Ovary (tissue), 9 donors: ENCODE measurements around the gene ANP32B. TPM values are rescaled to one million over a fixed set of nuclear protein-coding genes. Genes with fewer than 3 reads are reported as not detected.
"Not testable (repeated sequence)": the region's sequence is repeated elsewhere in the genome, so short reads cannot be mapped to it uniquely, and the experiment has no call there.

Experiments used
- DNase-seq, 5 donors: peaks; one replicate each; pipeline ENCODE4 v3.0.0-alpha.2; 2019 to 2020
- H3K27ac ChIP-seq, 2 donors: fragments of 200-600 bp; one replicate each; pipeline versions ENCODE4 v1.5.1 to v1.8.0; 2019 to 2022
- H3K27me3 ChIP-seq: fragments of 200-600 bp; one replicate; pipeline ENCODE4 v1.8.0; 2022
- H3K36me3 ChIP-seq: fragments of 200-600 bp; sonication (generic); one replicate; pipeline ENCODE4 v1.5.1; 2019
- H3K4me1 ChIP-seq: one replicate; pipeline ENCODE4 v1.8.1; 2013; ENCODE audit warnings: mild to moderate bottlenecking, moderate library complexity; ENCODE audit not compliant: insufficient read depth
- H3K4me3 ChIP-seq: fragments of 200-600 bp; sonication (generic); one replicate; pipeline ENCODE4 v1.5.1; 2017
- H3K9me3 ChIP-seq, 2 donors: fragments of 200-600 bp in 1 of 2; sonication (generic) in 1 of 2; one replicate each; pipeline versions ENCODE4 v1.5.1 to v1.8.1; 2013 to 2019; ENCODE audit warnings: mild to moderate bottlenecking in 1 of 2, moderate library complexity in 1 of 2
- EP300 ChIP-seq: sonication (generic); formaldehyde crosslinking; IDR thresholded peaks from one replicate; pipeline ENCODE4 v1.6.1; 2017; ENCODE audit warnings: antibody characterized with exemption
- POLR2A ChIP-seq: fragments of 450-650 bp; IDR thresholded peaks from one replicate; pipeline ENCODE4 v1.6.1; 2017; ENCODE audit warnings: antibody characterized with exemption, mild to moderate bottlenecking, moderate library complexity
- WGBS, 3 donors: extraction: QIAGEN DNeasy Blood & Tissue Kit in 1 of 3; methylation state at CpG; one replicate each; pipeline versions ENCODE4 v1.1.5 to v1.1.7; 2013 to 2017; 5-methylcytosine and 5-hydroxymethylcytosine counted together
- intact Hi-C, 4 donors: fragments of 100-400 bp; cut with DNase I; formaldehyde crosslinking; loops; one replicate each; pipeline versions ENCODE4 v1.11.0 to v1.15.1; 2022 to 2023
- polyA plus RNA-seq, 2 donors: library from polyadenylated mRNA; stranded (reverse); fragments of 200-250 nt in 1 of 2; fragments of 350-450 nt in 1 of 2; fragmentation: Illumina TruSeq in 1 of 2; extraction: RNeasy Lipid Tissue Mini Kit (QIAGEN cat#74804) in 1 of 2; gene quantifications; one replicate each; pipeline ENCODE4 v1.2.3, GENCODE V29; 2013 to 2014
- total RNA-seq, 7 donors: library from RNA; depleted of rRNA in 2 of 7; stranded (reverse); fragments of >200 nt in 2 of 7; fragmentation: NEBNext Ultra II Directional in 3 of 7; extraction: Animal tissue kit (Norgen Biotek cat#: 25700) in 3 of 7; gene quantifications; one replicate each; pipeline versions ENCODE4 v1.1.0 to v1.2.4, GENCODE V29; 2016 to 2023
- TF ChIP-seq, protein P1 (sequence below), 3 donors: fragments of 450-650 bp in 2 of 3; fragments of 200-600 bp in 1 of 3; IDR thresholded peaks; one replicate each; pipeline versions ENCODE4 v1.5.1 to v1.8.0; 2016 to 2022; ENCODE audit warnings: antibody characterized with exemption in 3 of 3, mild to moderate bottlenecking in 1 of 3
- donor health status: DM: no; HTN: no; CAD: no; lungs with moderate emphysema.
- donor health status: DM: no; HTN: no; CAD: no.
- donor health status: Bipolar disorder and iron deficiency.
- donor health status: DM: yes; HTN: yes; CAD: no.
- donor health status: DM: no; HTN: no; CAD: no.
- donor health status: DM: yes; HTN: yes; CAD: no.

ANP32B gene
- total and polyA plus RNA-seq, 9 donors = 41.4 to 302 (median 153) TPM

DNA sequence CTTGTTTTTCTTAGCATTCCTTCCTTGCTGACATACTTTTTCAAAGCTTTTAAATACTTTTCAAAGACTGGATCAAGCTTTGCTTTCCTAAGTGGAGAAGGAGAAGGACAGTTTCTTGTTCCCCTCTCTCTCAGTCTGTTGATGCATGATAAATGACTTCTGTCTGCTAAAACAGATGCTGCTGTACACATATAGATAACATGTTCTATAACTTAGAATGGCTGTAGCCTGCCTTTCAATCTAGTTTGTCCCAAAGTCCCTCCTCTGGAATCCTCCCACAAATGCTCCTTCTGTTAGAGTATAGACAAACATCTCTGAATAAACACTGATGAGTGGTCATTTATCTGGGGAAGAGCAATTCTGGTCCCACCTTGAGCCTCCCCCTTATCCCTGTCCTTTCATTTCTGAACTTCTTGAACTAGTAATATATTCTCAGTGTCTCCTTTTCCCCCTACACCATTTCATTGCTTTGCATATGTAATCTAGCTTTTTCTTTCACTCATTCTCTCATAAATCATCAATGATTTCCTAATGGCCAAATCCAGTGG lies 39.8 kb upstream of the ANP32B start:
- Histone ChIP-seq H3K4me1 (no peaks in the 10 kb centered on the region), H3K4me3 (no peak overlapping the region), H3K9me3 (no peaks in the 10 kb centered on the region), H3K27ac (no peak overlapping the region), H3K27me3 (no peaks in the 10 kb centered on the region), H3K36me3 (no peaks in the 10 kb centered on the region)
- DNase-seq = no peak
- intact Hi-C loops = no loop called here
- TF ChIP-seq, protein P1, sequence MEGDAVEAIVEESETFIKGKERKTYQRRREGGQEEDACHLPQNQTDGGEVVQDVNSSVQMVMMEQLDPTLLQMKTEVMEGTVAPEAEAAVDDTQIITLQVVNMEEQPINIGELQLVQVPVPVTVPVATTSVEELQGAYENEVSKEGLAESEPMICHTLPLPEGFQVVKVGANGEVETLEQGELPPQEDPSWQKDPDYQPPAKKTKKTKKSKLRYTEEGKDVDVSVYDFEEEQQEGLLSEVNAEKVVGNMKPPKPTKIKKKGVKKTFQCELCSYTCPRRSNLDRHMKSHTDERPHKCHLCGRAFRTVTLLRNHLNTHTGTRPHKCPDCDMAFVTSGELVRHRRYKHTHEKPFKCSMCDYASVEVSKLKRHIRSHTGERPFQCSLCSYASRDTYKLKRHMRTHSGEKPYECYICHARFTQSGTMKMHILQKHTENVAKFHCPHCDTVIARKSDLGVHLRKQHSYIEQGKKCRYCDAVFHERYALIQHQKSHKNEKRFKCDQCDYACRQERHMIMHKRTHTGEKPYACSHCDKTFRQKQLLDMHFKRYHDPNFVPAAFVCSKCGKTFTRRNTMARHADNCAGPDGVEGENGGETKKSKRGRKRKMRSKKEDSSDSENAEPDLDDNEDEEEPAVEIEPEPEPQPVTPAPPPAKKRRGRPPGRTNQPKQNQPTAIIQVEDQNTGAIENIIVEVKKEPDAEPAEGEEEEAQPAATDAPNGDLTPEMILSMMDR (IDR thresholded peaks at IDR 0.05) = no peak
- TF ChIP-seq EP300 (no peak), POLR2A (no peak)

DNA sequence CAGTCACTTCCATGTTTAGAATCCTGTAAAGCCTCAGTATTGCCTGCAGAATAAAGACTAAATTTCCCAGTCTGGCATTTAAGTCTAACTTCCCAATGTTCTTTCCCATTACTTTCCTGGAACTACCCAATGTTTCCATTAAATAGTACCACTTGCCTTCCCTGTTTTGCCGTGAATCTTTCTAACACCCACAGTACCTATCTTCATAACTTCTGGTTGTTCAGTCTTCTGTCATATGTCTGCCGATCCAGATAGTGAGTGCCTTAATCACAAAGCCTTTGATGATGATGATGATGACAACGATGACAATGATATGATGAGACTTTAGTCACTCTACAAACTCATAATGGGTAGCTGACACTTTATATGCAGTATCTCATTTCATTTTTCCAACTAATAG lies 38.5 kb upstream of the ANP32B start:
- intact Hi-C loops = no loop called here
- Histone ChIP-seq H3K36me3 (no peaks in the 10 kb centered on the region), H3K4me3 (no peak overlapping the region), H3K27me3 (no peaks in the 10 kb centered on the region), H3K9me3 (no peaks in the 10 kb centered on the region), H3K27ac (no peak overlapping the region), H3K4me1 (no peaks in the 10 kb centered on the region)
- no peak for DNase-seq
- TF ChIP-seq, protein P1 (IDR thresholded peaks at IDR 0.05) = no peak
- TF ChIP-seq POLR2A (no peak), EP300 (no peak)
- 76 to 81% (median 80%) methylated on average over 3 of the region's 3 CpGs for WGBS, 3 donors

DNA sequence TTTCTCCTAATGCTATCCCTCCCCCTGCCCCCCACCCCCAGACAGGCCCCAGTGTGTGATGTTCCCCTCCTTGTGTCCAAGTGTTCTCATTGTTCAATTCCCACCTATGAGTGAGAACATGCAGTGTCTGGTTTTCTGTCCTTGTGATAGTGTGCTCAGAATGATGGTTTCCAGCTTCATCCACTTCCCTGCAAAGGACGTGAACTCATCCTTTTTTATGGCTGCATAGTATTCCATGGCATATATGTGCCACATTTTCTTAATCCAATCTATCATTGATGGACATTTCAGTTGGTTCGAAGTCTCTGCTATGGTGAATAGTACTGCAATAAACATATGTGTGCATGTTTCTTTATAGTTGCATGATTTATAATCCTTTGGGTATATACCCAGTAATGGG lies 37.7 kb upstream of the ANP32B start:
- intact Hi-C loops, H3K36me3 ChIP-seq, H3K4me1 ChIP-seq, H3K27ac ChIP-seq, H3K9me3 ChIP-seq, DNase-seq, H3K27me3 ChIP-seq, H3K4me3 ChIP-seq: not testable (repeated sequence)
- WGBS, 3 donors = 72 to 83% (median 82%) methylated on average over 2 of the region's 2 CpGs

DNA sequence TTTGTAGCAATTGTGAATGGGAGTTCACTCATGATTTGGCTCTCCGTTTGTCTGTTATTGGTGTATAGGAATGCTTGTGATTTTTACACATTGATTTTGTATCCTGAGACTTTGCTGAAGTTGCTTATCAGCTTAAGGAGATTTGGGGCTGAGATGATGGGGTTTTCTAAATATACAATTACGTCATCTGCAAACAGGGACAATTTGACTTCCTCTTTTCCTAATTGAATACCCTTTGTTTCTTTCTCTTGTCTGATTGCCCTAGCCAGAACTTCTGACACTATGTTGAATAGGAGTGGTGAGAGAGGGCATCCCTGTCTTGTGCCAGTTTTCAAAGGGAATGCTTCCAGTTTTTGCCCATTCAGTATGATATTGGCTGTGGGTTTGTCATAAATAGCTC lies 36.0 kb upstream of the ANP32B start:
- H3K4me3 ChIP-seq, intact Hi-C loops, H3K36me3 ChIP-seq, DNase-seq, H3K4me1 ChIP-seq, H3K9me3 ChIP-seq, H3K27me3 ChIP-seq, H3K27ac ChIP-seq: not testable (repeated sequence)
- 54 to 74% (median 67%) methylated on average over 2 of the region's 2 CpGs for WGBS, 3 donors

DNA sequence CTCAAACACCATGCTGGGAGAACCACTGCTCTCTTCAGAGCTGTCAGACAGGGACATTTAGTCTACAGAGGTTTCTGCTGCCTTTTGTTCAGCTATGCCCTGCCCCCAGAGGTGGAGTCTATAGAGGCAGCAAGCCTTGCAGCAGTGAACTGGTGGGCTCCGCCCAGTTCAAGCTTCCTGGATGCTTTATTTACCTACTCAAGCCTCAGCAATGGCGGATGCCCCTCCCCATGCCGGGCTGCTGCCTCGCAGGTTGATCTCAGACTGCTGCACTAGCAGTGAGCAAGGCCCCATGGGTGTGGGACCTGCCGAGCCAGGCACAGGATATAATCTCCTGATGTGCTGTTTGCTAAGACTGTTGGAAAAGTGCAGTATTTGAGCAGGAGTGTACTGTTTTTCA lies 32.3 kb upstream of the ANP32B start:
- not testable (repeated sequence) for DNase-seq

DNA sequence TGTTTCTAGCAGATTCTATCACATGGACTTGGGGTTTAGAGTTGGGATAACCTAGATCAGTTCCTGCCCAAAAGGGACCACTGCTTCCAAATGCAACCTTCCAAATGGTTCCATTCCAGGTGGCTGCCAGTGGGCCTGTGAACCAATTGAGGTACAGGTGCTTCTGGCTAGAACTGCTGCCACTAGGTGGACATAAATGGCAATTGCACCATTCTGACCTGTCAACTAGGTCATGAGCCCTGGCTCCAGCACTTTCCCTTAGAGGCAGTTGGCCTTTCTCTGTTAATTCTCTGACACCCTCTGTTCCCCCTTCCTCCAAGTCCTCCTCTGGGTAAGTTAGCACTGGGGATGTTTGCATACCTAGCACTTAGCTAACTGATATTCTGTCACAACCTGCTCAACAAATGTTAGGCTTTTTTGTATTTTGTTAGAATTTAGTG lies 28.6 kb upstream of the ANP32B start:
- intact Hi-C loops = no loop called here
- no peak for DNase-seq
- Histone ChIP-seq H3K36me3 (no peaks in the 10 kb centered on the region), H3K4me1 (no peaks in the 10 kb centered on the region), H3K9me3 (no peaks in the 10 kb centered on the region), H3K27me3 (no peaks in the 10 kb centered on the region), H3K27ac (no peak overlapping the region), H3K4me3 (no peak overlapping the region)
- TF ChIP-seq, protein P1 (IDR thresholded peaks at IDR 0.05) = no peak
- TF ChIP-seq POLR2A (no peak), EP300 (no peak)

More for the DNA sequence above, 32.3 kb upstream of the ANP32B start:
- H3K36me3 ChIP-seq, H3K9me3 ChIP-seq, H3K4me1 ChIP-seq, H3K27me3 ChIP-seq, H3K4me3 ChIP-seq, H3K27ac ChIP-seq, intact Hi-C loops: not testable (repeated sequence)
- WGBS, 3 donors = 81 to 89% (median 89%) methylated on average over 4 to 5 of the region's 5 CpGs
